IgD-negative memory B cell (primary cell): ENCODE measurements around the gene HSPA1L. TPM values are rescaled to one million over a fixed set of nuclear protein-coding genes. Genes with fewer than 3 reads are reported as not detected.
A peak's percentile ranks its signal among the peaks of the same experiment; 100 is the strongest.
"Not testable (repeated sequence)": the region's sequence is repeated elsewhere in the genome, so short reads cannot be mapped to it uniquely, and the experiment has no call there.

Experiments used
- H3K27ac Mint-ChIP-seq, 3 donors: one replicate each; pipeline ENCODE4 v1.8.0; 2020 to 2022; ENCODE audit warnings: mild to moderate bottlenecking in 3 of 3, mixed read lengths in 3 of 3, moderate library complexity in 1 of 3
- H3K27me3 Mint-ChIP-seq: one replicate; pipeline ENCODE4 v1.8.0; 2021; ENCODE audit warnings: mixed read lengths
- H3K36me3 Mint-ChIP-seq: one replicate; pipeline ENCODE4 v1.8.0; 2020; ENCODE audit warnings: mild to moderate bottlenecking, mixed read lengths
- H3K4me1 Mint-ChIP-seq, 3 donors: one replicate each; pipeline ENCODE4 v1.8.0; 2020 to 2022; ENCODE audit warnings: mixed read lengths in 3 of 3, mild to moderate bottlenecking in 1 of 3
- H3K4me3 Mint-ChIP-seq, 4 donors: one replicate each; pipeline ENCODE4 v1.8.0; 2020 to 2022; ENCODE audit warnings: mild to moderate bottlenecking in 4 of 4, mixed read lengths in 4 of 4, moderate library complexity in 3 of 4
- H3K9me3 Mint-ChIP-seq, 3 donors: one replicate each; pipeline ENCODE4 v1.8.0; 2020 to 2021; ENCODE audit warnings: mixed read lengths in 3 of 3, mild to moderate bottlenecking in 1 of 3
- polyA plus RNA-seq: library from polyadenylated mRNA; unstranded; fragments of 300-500 nt; fragmentation: Illumina TruSeq; gene quantifications from one replicate; pipeline ENCODE4 v1.2.3, GENCODE V29; 2021

HSPA1L gene
- polyA plus RNA-seq, 1 donor from 2014 or later = 1.2 TPM

GRCh38 chr6:31813465-31813849 lies 1.6 kb downstream of the HSPA1L start:
- peak overlapping the region; percentile 78 to 93 (median 83) for H3K4me3 Mint-ChIP-seq
- H3K9me3 Mint-ChIP-seq = no peaks in the 10 kb centered on the region
- H3K4me1 Mint-ChIP-seq = peaks cover 22 to 24% (median 23%) of the 10 kb centered on the region in 3 donors
- peak overlapping the region in 1 of 3 donors; percentile 96 for H3K27ac Mint-ChIP-seq
- peaks cover 3% of the 10 kb centered on the region for H3K36me3 Mint-ChIP-seq
- H3K27me3 Mint-ChIP-seq = no peaks in the 10 kb centered on the region

- Mint-ChIP-seq H3K27me3 (no peaks in the 10 kb centered on the region), H3K27ac (peak overlapping the region in 1 of 3 donors; percentile 18), H3K4me3 (peak overlapping the region in 1 of 4 donors; percentile 52)
Observed at GRCh38 chr6:31811645-31812044, 3.4 kb downstream of the HSPA1L start.

GRCh38 chr6:31808599-31808998 lies 6.5 kb downstream of the HSPA1L start:
- not testable (repeated sequence) for H3K27me3 Mint-ChIP-seq, H3K9me3 Mint-ChIP-seq, H3K27ac Mint-ChIP-seq, H3K36me3 Mint-ChIP-seq
- Mint-ChIP-seq H3K4me3 (peak overlapping the region in 1 of 4 donors; percentile 19), H3K4me1 (peaks cover 22 to 26% (median 23%) of the 10 kb centered on the region in 3 donors)

More at GRCh38 chr6:31811645-31812044, 3.4 kb downstream of the HSPA1L start:
- Mint-ChIP-seq H3K4me1 (peaks cover 15 to 20% (median 16%) of the 10 kb centered on the region in 3 donors), H3K36me3 (peaks cover 5% of the 10 kb centered on the region), H3K9me3 (no peaks in the 10 kb centered on the region)

- Mint-ChIP-seq H3K9me3 (no peaks in the 10 kb centered on the region), H3K4me3 (peak within 1 kb of the TSS; percentile 89 to 97 (median 95)), H3K4me1 (peaks cover 13 to 17% (median 14%) of the 10 kb centered on the region in 3 donors)
Observed at GRCh38 chr6:31806470-31807272, 8.4 kb downstream of the HSPA1L start, which contains the start of gene LSM2. Gene LSM2, minus strand, starts transcription at chr6:31806966. Its CDS starts 209 bp downstream, at chr6:31806757.

GRCh38 chr6:31805939-31806469 lies 9.1 kb downstream of the HSPA1L start:
- peak overlapping the region; percentile 89 to 97 (median 95) for H3K4me3 Mint-ChIP-seq
- peak overlapping the region; percentile 95 to 96 (median 96) for H3K27ac Mint-ChIP-seq
- H3K4me1 Mint-ChIP-seq = peaks cover 10 to 17% (median 14%) of the 10 kb centered on the region in 3 donors
- peaks cover 7% of the 10 kb centered on the region for H3K36me3 Mint-ChIP-seq
- H3K27me3 Mint-ChIP-seq = no peaks in the 10 kb centered on the region
- H3K9me3 Mint-ChIP-seq = no peaks in the 10 kb centered on the region

More at GRCh38 chr6:31806470-31807272, 8.4 kb downstream of the HSPA1L start, which contains the start of gene LSM2:
- H3K27ac Mint-ChIP-seq = peak within 1 kb of the TSS; percentile 95 to 96 (median 96)
- no peaks in the 10 kb centered on the region for H3K27me3 Mint-ChIP-seq
- peaks cover 7% of the 10 kb centered on the region for H3K36me3 Mint-ChIP-seq

DNA sequence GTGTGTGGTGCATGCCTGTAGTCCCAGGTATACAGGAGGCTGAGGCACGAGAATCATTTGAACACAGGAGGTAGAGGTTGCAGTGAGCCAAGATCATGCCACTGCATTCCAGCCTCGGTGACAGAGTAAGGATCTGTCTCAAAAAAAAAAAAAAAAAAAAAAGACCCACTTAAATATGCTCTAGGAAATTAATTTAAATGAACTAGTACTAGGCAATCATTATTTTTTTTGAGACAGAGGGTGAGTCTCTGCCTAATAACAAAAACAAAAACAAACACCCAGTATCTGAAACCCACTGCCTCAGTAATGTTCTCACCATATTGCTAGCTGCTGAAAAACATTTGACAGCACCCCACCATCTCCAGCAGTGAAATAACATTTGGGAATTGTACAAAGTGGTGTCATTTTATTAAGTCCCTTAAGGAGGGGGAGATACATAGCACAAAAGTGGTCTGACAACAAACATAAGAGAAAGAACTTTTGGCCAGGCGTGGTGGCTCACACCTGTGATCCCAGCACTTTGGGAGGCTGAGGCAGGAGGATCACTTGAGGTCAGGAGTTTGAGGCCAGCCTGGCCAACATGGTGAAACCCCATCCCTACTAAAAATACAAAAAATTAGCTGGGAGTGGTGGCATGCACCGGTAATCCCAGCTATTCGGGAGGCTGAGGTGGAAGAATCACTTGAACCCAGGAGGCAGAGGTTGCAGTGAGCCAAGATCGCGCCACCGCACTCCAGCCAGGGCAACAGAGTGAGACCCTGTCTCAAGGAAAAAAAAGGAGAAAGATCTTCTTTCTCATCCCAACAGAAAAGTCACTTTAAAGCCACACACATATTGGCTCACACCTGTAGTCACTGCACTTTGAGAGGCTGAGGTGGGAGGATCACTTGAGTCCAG lies 13.8 kb downstream of the HSPA1L start:
- not testable (repeated sequence) for H3K36me3 Mint-ChIP-seq, H3K27me3 Mint-ChIP-seq, H3K9me3 Mint-ChIP-seq
- Mint-ChIP-seq H3K4me1 (peaks cover 14 to 24% (median 17%) of the 10 kb centered on the region in 3 donors), H3K4me3 (peak overlapping the region in 1 of 4 donors; percentile 65), H3K27ac (peak overlapping the region in 2 of 3 donors; percentile 47 to 65)

GRCh38 chr6:31799781-31800180 lies 15.3 kb downstream of the HSPA1L start:
- peaks cover 1% of the 10 kb centered on the region for H3K36me3 Mint-ChIP-seq
- H3K4me3 Mint-ChIP-seq = no peak overlapping the region
- peaks cover 5 to 18% (median 11%) of the 10 kb centered on the region in 3 donors for H3K4me1 Mint-ChIP-seq
- H3K27ac Mint-ChIP-seq = no peak overlapping the region
- no peaks in the 10 kb centered on the region for H3K9me3 Mint-ChIP-seq
- H3K27me3 Mint-ChIP-seq = no peaks in the 10 kb centered on the region

GRCh38 chr6:31797588-31797987 lies 17.5 kb downstream of the HSPA1L start:
- no peaks in the 10 kb centered on the region for H3K27me3 Mint-ChIP-seq
- peaks cover 16 to 24% (median 21%) of the 10 kb centered on the region in 3 donors for H3K4me1 Mint-ChIP-seq
- H3K9me3 Mint-ChIP-seq = no peaks in the 10 kb centered on the region
- no peaks in the 10 kb centered on the region for H3K36me3 Mint-ChIP-seq
- peak overlapping the region; percentile 30 to 84 (median 57) for H3K4me3 Mint-ChIP-seq
- peak overlapping the region; percentile 68 to 89 (median 82) for H3K27ac Mint-ChIP-seq

DNA sequence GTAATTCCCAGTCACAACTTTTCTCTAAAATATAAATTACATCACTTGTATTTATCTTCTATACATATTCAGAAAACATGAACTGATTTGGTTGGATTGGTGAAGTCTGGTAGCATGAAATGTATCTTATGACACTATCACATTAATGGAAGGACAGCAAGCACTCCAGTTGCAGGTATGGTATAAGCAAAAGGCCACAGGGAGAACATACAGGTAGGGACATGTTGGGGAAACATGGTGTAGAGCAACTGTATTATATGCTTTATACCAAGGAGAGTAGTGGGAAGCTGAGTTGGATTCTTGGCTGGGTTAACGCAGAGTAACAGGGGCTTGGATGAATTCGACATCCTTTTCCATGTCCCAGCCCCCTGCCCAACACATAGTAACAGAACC lies 18.1 kb downstream of the HSPA1L start:
- Mint-ChIP-seq H3K4me3 (peak overlapping the region in 2 of 4 donors; percentile 30 to 76), H3K4me1 (peaks cover 18 to 24% (median 21%) of the 10 kb centered on the region in 3 donors), H3K9me3 (no peaks in the 10 kb centered on the region), H3K27ac (peak overlapping the region; percentile 68 to 82 (median 81)), H3K36me3 (no peaks in the 10 kb centered on the region), H3K27me3 (no peaks in the 10 kb centered on the region)

- peaks cover 2% of the 10 kb centered on the region for H3K36me3 Mint-ChIP-seq
- peaks cover 2% of the 10 kb centered on the region for H3K27me3 Mint-ChIP-seq
- peak within 1 kb of the TSS; percentile 68 to 100 (median 97) for H3K27ac Mint-ChIP-seq
- peak within 1 kb of the TSS; percentile 76 to 98 (median 94) for H3K4me3 Mint-ChIP-seq
- H3K9me3 Mint-ChIP-seq = no peaks in the 10 kb centered on the region
- H3K4me1 Mint-ChIP-seq = peaks cover 22 to 28% (median 27%) of the 10 kb centered on the region in 3 donors
Observed at GRCh38 chr6:31795616-31796298, 19.3 kb downstream of the HSPA1L start, which contains the start of gene VARS1. Gene VARS1, minus strand, starts transcription at chr6:31795752. Its CDS starts 535 bp downstream, at chr6:31795217.

GRCh38 chr6:31794866-31795615 lies 20.0 kb downstream of the HSPA1L start:
- Mint-ChIP-seq H3K27me3 (peaks cover 2% of the 10 kb centered on the region), H3K36me3 (peaks cover 4% of the 10 kb centered on the region), H3K27ac (peak overlapping the region; percentile 68 to 100 (median 97)), H3K4me1 (peaks cover 25 to 32% (median 31%) of the 10 kb centered on the region in 3 donors), H3K4me3 (peak overlapping the region; percentile 76 to 98 (median 94)), H3K9me3 (no peaks in the 10 kb centered on the region)

GRCh38 chr6:31794294-31794865 lies 20.7 kb downstream of the HSPA1L start:
- H3K9me3 Mint-ChIP-seq = no peaks in the 10 kb centered on the region
- H3K27me3 Mint-ChIP-seq = peaks cover 2% of the 10 kb centered on the region
- H3K4me3 Mint-ChIP-seq = peak overlapping the region; percentile 76 to 96 (median 90)
- peak overlapping the region; percentile 68 to 100 (median 94) for H3K27ac Mint-ChIP-seq
- H3K4me1 Mint-ChIP-seq = peaks cover 28 to 35% (median 34%) of the 10 kb centered on the region in 3 donors
- H3K36me3 Mint-ChIP-seq = peaks cover 6% of the 10 kb centered on the region

- Mint-ChIP-seq H3K4me1 (peaks cover 32 to 40% (median 36%) of the 10 kb centered on the region in 3 donors), H3K4me3 (peak overlapping the region; percentile 76 to 96 (median 90)), H3K27ac (peak overlapping the region in 2 of 3 donors; percentile 68 to 94)
- not testable (repeated sequence) for H3K9me3 Mint-ChIP-seq, H3K36me3 Mint-ChIP-seq, H3K27me3 Mint-ChIP-seq
Observed at GRCh38 chr6:31793927-31794245, 21.2 kb downstream of the HSPA1L start.
